ENCODE data around the gene SLC3A2. TPM values are rescaled to one million over a fixed set of nuclear protein-coding genes. Genes with fewer than 3 reads are reported as not detected.

The SLC3A2 gene
- total RNA-seq, 4 donors from 2014 or later, result 69.8 to 206 (median 98.4) TPM

DNA sequence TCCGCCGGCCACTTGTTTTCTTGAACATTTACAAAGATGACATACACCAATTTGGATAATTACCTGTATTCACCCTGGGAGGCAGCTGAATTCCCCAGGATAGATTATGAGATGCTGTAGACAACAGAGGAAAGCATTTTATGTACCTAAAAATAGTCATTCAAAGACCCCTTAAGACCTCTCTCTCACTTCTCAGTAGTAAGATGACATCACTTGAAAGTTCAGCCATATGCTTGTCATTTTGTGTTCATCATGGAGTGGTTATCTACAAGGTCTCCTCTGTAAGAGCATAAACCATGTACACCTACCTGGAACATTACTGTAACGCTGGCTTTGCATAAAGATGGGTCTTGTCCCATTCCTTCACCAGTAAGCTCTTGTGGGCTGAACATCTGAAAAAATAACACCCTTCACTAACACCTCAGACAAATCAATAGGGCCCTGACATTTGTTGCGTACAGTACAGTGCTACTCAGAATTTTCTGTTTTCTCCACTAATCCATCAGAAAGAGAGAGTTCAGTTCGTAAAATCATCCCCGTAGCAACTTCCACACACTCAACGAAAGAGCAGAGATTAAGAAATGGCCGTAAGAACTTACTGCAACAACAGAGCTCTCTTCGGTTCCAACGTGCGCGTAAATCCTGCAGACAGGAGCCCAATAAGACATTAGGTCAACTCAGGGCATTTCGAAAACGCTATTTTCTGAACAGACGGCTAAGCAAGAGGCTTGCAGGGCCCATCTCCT lies 25.7 kb upstream of the SLC3A2 start:
- H3K4me3 ChIP-seq, result peak overlapping the region; percentile 66 to 81
- H3K9me3 ChIP-seq, result no peaks in the 10 kb centered on the region
- H3K4me1 ChIP-seq, result peaks cover 9 to 20% of the 10 kb centered on the region in 2 donors
- no peaks in the 10 kb centered on the region for H3K36me3 ChIP-seq
- peak overlapping the region; percentile 79 to 86 for H3K27ac ChIP-seq
- no peaks in the 10 kb centered on the region for H3K27me3 ChIP-seq
- intact Hi-C loops (cut with DNase I; ENCODE audit: low total_unique reads), result no loop called here
- no peak for DNase-seq
- TF ChIP-seq, protein P1, sequence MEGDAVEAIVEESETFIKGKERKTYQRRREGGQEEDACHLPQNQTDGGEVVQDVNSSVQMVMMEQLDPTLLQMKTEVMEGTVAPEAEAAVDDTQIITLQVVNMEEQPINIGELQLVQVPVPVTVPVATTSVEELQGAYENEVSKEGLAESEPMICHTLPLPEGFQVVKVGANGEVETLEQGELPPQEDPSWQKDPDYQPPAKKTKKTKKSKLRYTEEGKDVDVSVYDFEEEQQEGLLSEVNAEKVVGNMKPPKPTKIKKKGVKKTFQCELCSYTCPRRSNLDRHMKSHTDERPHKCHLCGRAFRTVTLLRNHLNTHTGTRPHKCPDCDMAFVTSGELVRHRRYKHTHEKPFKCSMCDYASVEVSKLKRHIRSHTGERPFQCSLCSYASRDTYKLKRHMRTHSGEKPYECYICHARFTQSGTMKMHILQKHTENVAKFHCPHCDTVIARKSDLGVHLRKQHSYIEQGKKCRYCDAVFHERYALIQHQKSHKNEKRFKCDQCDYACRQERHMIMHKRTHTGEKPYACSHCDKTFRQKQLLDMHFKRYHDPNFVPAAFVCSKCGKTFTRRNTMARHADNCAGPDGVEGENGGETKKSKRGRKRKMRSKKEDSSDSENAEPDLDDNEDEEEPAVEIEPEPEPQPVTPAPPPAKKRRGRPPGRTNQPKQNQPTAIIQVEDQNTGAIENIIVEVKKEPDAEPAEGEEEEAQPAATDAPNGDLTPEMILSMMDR (IDR thresholded peaks at IDR 0.05), result no peak
- TF ChIP-seq POLR2A (IDR thresholded peaks at IDR 0.05), result no peak

DNA sequence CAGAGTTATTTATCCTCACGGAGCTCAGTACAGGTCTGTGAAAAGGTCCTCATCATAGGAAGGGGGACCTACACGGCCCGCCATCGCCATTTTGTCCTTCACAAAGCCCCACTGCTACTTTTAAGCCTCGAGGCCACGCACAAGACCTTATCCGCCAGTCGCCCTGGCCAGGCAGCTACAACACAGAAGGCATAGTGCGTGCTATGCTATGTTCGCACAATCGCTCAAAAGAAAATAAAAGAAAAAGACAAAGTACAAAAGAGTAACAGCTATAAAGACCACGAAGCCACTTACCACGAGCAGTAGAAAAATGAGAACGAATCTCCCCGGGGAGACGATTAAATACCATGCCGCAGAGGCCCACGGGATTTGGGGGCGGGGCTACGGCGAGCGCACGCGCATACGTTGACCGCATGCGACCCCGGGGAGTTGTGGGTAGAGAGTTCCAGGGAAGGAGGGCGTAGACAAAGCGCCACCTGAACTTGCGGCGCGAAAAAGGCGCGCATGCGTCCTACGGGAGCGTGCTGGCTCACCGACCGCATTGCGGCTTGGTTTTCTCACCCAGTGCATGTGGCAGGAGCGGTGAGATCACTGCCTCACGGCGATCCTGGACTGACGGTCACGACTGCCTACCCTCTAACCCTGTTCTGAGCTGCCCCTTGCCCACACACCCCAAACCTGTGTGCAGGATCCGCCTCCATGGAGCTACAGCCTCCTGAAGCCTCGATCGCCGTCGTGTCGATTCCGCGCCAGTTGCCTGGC lies 24.9 kb upstream of the SLC3A2 start:
- TF ChIP-seq, protein P1 (IDR thresholded peaks at IDR 0.05), result peak in 1 of 4 experiments; percentile 45
- TF ChIP-seq POLR2A (IDR thresholded peaks at IDR 0.05), result peak; percentile 84 to 93
- intact Hi-C loops (cut with DNase I; ENCODE audit: low total_unique reads), result no loop called here
- Histone ChIP-seq H3K9me3 (no peaks in the 10 kb centered on the region), H3K4me3 (peak overlapping the region; percentile 66 to 81), H3K36me3 (no peaks in the 10 kb centered on the region), H3K27ac (peak overlapping the region; percentile 79 to 86), H3K27me3 (no peaks in the 10 kb centered on the region), H3K4me1 (peaks cover 9 to 20% of the 10 kb centered on the region in 2 donors)
- DNase-seq, result peak; percentile 97

DNA sequence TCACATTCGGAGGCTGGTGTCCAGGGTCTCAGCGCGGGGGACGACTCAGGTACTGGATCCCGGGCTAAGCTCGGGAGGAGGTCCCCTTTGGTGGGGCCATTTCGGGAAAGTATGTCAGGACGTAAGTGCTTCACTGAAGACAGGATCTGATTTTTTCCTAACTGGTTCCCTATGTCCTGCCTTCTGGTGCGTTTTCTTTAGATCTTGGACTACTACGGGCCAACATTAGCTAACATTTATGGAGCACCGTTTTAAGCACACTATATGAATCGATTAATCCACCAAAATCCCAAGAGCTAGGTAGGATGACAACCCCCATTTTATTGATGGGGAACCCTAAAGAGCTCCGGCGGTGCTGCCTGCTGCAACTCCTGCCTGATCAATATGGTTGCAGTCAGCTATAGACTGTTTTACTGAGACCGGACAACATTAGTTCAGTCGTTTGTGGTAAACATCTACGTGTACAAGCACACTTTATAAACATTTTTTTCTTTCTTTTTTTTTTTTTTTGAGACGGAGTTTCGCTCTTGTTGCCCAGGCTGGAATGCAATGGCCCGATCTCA lies 24.3 kb upstream of the SLC3A2 start:
- TF ChIP-seq POLR2A (IDR thresholded peaks at IDR 0.05), result no peak
- TF ChIP-seq, protein P1 (IDR thresholded peaks at IDR 0.05), result no peak
- no peaks in the 10 kb centered on the region for H3K36me3 ChIP-seq
- peak overlapping the region; percentile 60 to 67 for H3K27ac ChIP-seq
- H3K4me3 ChIP-seq, result peak overlapping the region; percentile 66 to 81
- peaks cover 9 to 20% of the 10 kb centered on the region in 2 donors for H3K4me1 ChIP-seq
- no peak for DNase-seq
- intact Hi-C loops (cut with DNase I; ENCODE audit: low total_unique reads), result no loop called here
- H3K27me3 ChIP-seq, result no peaks in the 10 kb centered on the region
- H3K9me3 ChIP-seq, result no peaks in the 10 kb centered on the region

DNA sequence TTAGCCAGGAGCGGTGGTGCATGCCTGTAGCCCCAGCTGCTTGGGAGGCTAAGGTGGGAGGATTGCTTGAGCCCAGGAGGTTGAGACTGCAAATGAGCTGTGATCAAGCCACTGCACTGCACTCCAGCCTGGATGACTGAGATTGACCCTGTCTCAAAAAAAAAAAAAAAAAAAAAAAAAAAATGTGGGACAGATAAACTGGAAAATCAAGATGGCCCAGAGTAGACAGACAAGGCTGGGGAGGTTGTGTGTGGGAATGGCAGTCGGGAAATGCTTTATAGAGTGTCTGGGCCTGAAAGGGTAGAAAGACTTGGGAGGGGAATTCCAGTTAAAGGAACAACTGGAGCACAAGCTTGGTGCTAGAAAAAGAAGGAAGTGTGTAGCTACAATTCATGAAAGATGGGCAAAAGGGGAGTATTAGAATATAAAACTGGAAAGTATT lies 23.1 kb upstream of the SLC3A2 start:
- no peak for TF ChIP-seq POLR2A (IDR thresholded peaks at IDR 0.05)
- TF ChIP-seq, protein P1 (IDR thresholded peaks at IDR 0.05), result no peak
- Histone ChIP-seq H3K4me3 (no peak overlapping the region), H3K27ac (no peak overlapping the region), H3K4me1 (peaks cover 9 to 20% of the 10 kb centered on the region in 2 donors), H3K27me3 (no peaks in the 10 kb centered on the region), H3K36me3 (no peaks in the 10 kb centered on the region), H3K9me3 (no peaks in the 10 kb centered on the region)
- DNase-seq, result no peak
- intact Hi-C loops (cut with DNase I; ENCODE audit: low total_unique reads), result no loop called here

All from uterus (tissue), 4 donors.